Activated T-cell treated with anti-CD3 and anti-CD28 coated beads, Interleukin-2, amount 50 U/mL, for 72 hours (primary cell): Measurements from ENCODE around the gene MFNG. TPM values are rescaled to one million over a fixed set of nuclear protein-coding genes. Genes with fewer than 3 reads are reported as not detected.
"Not testable (repeated sequence)": the region's sequence is repeated elsewhere in the genome, so short reads cannot be mapped to it uniquely, and the experiment has no call there.

Experiments used
- ATAC-seq, 2 donors: fragments of 150-1000 bp; cut with Tn5 transposase; replicated peaks in 1 of 2; 2 replicates each; pipeline ENCODE4 v1.10.0; 2021; ENCODE audit warnings: moderate library complexity in 2 of 2, mild to moderate bottlenecking in 1 of 2
- DNase-seq, 2 donors: peaks; one replicate each; pipeline ENCODE4 v3.0.0; 2021 to 2022; ENCODE audit warnings: mixed read lengths in 1 of 2
- H3K27ac Mint-ChIP-seq: one replicate; pipeline ENCODE4 v1.8.0; 2022; ENCODE audit warnings: mild to moderate bottlenecking, moderate library complexity, mixed read lengths
- H3K27me3 Mint-ChIP-seq: one replicate; pipeline ENCODE4 v1.8.0; 2022; ENCODE audit warnings: low read depth, mixed read lengths
- H3K36me3 Mint-ChIP-seq, 2 donors: one replicate each; pipeline ENCODE4 v1.8.0; 2022; ENCODE audit warnings: mixed read lengths in 2 of 2, mild to moderate bottlenecking in 1 of 2; ENCODE audit not compliant: insufficient read depth in 2 of 2
- H3K4me1 Mint-ChIP-seq: one replicate; pipeline ENCODE4 v1.8.0; 2022; ENCODE audit warnings: low read depth, mixed read lengths
- H3K4me3 Mint-ChIP-seq, 2 donors: one replicate each; pipeline ENCODE4 v1.8.0; 2022; ENCODE audit warnings: mild to moderate bottlenecking in 2 of 2, mixed read lengths in 2 of 2, moderate library complexity in 2 of 2
- H3K9me3 Mint-ChIP-seq, 2 donors: one replicate each; pipeline ENCODE4 v1.8.0; 2022; ENCODE audit warnings: mixed read lengths in 2 of 2
- total RNA-seq, 2 donors: library from RNA; stranded (reverse); gene quantifications; one replicate each; pipeline ENCODE4 v1.2.3, GENCODE V29; 2022

Gene MFNG, protein sequence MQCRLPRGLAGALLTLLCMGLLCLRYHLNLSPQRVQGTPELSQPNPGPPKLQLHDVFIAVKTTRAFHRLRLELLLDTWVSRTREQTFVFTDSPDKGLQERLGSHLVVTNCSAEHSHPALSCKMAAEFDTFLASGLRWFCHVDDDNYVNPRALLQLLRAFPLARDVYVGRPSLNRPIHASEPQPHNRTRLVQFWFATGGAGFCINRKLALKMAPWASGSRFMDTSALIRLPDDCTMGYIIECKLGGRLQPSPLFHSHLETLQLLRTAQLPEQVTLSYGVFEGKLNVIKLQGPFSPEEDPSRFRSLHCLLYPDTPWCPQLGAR
- total RNA-seq: 100 to 1,000 TPM in 1 of 2 donors, 10 to 100 TPM in 1; 94.0 to 116 TPM

DNA sequence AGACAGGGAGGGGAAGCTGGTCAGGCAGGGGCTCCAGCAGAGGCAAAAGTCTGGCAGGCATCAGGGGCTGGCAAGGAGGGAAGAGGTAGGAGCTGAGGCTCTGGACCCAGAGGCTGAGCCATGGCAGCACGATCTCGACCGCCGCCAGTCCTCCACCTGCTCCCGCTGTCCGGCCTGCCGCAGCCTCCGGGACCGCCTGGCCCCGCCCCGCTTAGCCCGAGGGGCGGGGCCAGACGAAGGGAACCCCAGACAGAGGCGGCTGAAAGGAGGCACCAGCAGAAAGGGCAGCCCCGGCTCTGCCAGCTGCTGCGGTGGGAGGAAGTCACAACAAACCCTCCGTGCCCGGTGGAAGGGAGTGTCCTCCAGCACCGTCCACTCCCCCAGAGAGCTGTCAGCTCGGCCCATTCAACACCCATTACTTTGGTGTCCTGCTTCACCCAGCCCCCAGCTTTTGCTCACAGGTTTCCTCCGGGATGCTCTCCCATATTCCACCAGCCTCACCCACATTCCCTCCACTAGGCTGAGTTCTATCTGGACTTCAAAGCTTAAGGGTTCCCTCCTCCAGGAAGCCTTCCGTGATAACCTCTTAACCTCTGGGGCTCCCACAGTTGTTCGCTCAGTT lies at the start of gene MFNG:
Gene MFNG (minus strand): TSS at position 161 of the 622 bp plus-strand sequence. CDS start 207 bp downstream, outside the sequence.
- Mint-ChIP-seq H3K27ac (peak within 1 kb of the TSS; percentile 90), H3K4me3 (peak within 1 kb of the TSS; percentile 90 to 93), H3K27me3 (no peaks in the 10 kb centered on the region), H3K36me3 (peaks cover 3 to 5% of the 10 kb centered on the region in 2 donors), H3K4me1 (peaks cover 68% of the 10 kb centered on the region), H3K9me3 (no peaks in the 10 kb centered on the region)
- peak; percentile 82 to 86 for DNase-seq
- ATAC-seq: peak; percentile 74

DNA sequence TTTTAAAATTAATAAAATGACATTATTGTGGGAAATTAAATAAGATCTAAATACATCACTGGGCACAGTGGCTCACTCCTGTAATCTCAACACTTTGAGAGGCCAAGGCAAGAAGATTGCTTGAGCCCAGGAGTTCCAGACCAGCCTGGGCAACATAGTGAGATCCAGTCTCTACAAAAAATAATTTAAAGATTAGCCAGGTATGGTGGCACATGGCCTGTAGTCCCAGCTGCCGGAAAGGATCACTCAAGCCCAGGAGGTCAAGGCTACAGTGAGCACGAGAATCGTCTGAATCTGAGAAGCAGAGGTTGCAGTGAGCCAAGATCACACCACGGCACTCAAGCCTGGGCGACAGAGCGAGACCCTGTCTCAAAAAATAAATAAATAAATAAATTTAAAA lies 49.0 kb upstream of the MFNG start:
- peaks cover 43% of the 10 kb centered on the region for H3K4me1 Mint-ChIP-seq
- no peak overlapping the region for H3K27ac Mint-ChIP-seq
- H3K4me3 Mint-ChIP-seq: no peak overlapping the region
- peaks cover 32% of the 10 kb centered on the region for H3K27me3 Mint-ChIP-seq
- ATAC-seq (no peak), DNase-seq (no peak)
- H3K9me3 Mint-ChIP-seq: no peaks in the 10 kb centered on the region
- no peaks in the 10 kb centered on the region for H3K36me3 Mint-ChIP-seq

DNA sequence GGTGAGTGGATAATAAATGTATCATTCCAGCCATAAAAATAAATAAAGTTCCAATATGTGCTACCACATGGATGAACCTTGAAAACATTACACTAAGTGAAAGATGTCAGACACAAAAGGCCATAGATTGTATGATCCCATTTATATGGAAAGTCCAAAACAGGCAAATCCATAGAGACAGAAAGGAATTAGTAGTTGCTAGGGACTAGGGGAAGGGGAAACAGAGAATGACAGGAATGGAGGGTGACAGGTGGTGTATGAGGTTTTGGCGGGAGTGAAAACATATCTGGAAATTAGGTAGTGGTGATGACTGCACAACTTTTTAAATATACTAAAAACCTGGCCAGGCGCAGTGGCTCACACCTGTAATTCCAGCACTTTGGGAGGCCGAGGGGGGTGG lies 48.3 kb upstream of the MFNG start:
- H3K36me3 Mint-ChIP-seq: no peaks in the 10 kb centered on the region
- peak overlapping the region in 1 of 2 donors; percentile 0 for H3K4me3 Mint-ChIP-seq
- no peak overlapping the region for H3K27ac Mint-ChIP-seq
- H3K27me3 Mint-ChIP-seq: peaks cover 24% of the 10 kb centered on the region
- ATAC-seq (no peak), DNase-seq (no peak)
- no peaks in the 10 kb centered on the region for H3K9me3 Mint-ChIP-seq
- peaks cover 47% of the 10 kb centered on the region for H3K4me1 Mint-ChIP-seq

DNA sequence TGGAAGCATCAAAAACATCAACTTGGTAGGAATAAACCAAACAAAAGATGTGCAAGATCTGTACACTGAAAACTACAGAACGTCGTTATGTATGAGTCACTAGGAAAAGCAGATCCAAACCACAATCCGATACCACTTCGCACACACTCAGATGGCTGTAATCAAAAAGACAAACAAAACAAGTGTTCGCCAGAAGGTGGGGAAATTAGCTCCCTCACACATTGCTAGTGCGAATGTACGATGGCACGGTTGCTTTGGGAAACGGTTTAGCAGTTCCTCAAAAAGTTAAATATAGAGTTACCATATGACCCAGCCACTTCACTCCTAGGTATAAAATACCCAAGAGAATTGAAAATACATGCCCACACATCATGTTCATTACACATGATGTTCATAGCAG lies 47.8 kb upstream of the MFNG start:
- no peak overlapping the region for H3K27ac Mint-ChIP-seq
- H3K4me3 Mint-ChIP-seq: peak overlapping the region; percentile 0 to 32
- peaks cover 43% of the 10 kb centered on the region for H3K4me1 Mint-ChIP-seq
- ATAC-seq: peak in 1 of 2 donors; percentile 64
- H3K36me3 Mint-ChIP-seq: no peaks in the 10 kb centered on the region
- peak in 1 of 2 donors; percentile 38 for DNase-seq
- peaks cover 20% of the 10 kb centered on the region for H3K27me3 Mint-ChIP-seq
- H3K9me3 Mint-ChIP-seq: no peaks in the 10 kb centered on the region

DNA sequence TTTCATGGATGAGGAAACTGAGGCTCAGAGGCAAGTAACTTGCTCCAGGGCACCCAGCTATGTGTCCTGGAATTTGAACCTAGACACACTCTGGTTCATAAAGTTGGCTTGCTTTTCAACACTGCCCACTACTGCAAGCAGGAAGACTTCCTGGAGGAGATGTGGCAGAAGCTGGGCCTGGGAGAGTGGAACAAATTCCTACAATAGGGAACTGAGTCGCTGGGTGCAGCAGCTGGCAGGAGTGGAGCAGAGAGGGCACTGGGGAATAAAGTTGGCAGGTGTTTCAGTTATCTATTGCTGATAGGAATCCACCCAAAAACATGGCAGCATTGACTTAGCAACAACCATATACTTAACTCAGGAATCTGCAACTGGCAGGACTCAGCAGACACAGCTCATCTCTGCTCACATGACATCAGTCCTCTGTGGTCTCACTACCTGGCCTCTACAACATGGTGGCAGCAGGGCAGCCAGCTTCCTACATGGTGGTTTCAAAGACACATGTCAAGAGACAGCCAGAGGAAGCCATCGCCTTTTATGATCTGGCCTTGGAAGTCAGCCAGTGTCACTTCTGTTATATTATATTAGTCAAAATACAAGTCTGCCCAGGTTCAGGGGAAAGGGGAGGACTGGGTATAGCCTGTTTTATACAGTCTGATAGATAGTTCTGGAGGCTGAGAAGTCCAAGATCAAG lies 43.6 kb upstream of the MFNG start:
- Mint-ChIP-seq H3K9me3 (no peaks in the 10 kb centered on the region), H3K27me3 (peaks cover 15% of the 10 kb centered on the region), H3K4me1 (peaks cover 36% of the 10 kb centered on the region), H3K4me3 (no peak overlapping the region), H3K36me3 (no peaks in the 10 kb centered on the region), H3K27ac (no peak overlapping the region)
- peak; percentile 64 to 89 for ATAC-seq
- peak; percentile 20 to 24 for DNase-seq

DNA sequence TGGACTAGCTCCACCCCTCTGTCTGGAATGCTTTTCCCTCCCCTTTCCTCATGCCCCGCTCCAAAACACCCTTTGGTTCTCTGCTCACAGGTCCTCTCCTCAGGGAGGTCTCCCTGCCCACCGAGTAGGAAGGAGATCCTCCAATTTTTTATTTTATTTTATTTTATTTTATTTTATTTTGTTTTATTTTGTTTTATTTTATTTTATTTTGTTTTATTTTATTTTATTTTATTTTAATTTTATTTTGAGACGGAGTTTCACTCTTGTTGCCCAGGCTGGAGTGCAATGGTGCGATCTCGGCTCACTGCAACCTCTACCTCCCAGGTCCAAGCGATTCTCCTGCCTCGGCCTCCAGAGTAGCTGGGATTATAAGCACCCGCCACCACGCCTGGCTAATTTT lies 41.8 kb upstream of the MFNG start:
- H3K36me3 Mint-ChIP-seq, H3K4me3 Mint-ChIP-seq, DNase-seq, H3K27ac Mint-ChIP-seq, H3K9me3 Mint-ChIP-seq, ATAC-seq: not testable (repeated sequence)
- Mint-ChIP-seq H3K27me3 (peaks cover 17% of the 10 kb centered on the region), H3K4me1 (peaks cover 18% of the 10 kb centered on the region)

DNA sequence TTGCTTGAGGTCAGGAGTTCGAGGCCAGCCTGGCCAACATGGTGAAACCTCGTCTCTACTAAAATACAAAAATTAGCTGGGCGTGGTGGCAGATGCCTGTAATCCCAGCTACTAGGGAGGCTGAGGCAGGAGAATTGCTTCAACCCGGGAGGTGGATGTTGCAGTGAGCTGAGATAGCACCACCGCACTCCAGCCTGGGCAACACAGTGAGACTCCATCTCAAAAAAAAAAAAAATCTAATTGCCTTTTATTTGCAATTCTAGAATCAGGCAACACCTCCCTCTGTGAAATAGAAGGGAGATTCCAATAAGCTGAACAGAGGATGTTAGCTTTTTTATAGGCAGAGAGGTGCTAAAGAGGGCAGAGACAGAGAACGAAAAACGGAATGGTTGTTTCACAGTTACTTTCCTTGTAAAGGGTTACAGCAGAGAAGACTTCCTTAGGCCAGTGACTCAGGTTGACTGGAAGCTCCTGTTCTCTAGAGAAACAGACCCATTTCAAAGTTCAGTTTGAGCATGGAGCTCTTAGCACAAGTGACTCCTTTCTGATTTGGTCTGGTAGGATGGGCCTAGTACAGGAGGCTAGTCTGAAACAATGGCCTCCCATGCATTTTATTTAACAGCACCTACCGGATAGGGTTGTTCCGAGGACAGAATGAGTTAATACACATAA lies 41.0 kb upstream of the MFNG start:
- H3K27me3 Mint-ChIP-seq: peaks cover 24% of the 10 kb centered on the region
- not testable (repeated sequence) for DNase-seq, H3K36me3 Mint-ChIP-seq, H3K4me3 Mint-ChIP-seq, H3K27ac Mint-ChIP-seq, H3K9me3 Mint-ChIP-seq, ATAC-seq
- peaks cover 16% of the 10 kb centered on the region for H3K4me1 Mint-ChIP-seq

DNA sequence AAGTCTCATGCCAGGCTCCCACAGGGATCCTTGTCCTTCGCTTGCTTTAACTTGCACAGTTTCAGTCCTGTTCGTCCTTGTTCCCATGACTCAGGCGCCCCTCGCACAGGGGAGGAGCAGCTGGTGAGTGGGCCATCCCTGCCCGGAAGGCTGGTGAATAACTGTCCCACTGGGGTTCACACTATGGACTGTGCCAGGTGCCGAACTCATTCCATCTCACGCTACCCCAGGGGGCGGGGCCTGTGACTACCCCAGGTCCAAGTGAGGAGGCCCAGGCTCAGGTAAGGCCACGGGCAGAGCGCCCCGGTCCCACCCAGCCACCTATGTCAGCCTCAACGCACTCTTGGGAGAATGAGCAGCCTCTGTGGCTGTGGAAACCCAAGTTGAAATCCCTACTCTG lies 40.2 kb upstream of the MFNG start:
- Mint-ChIP-seq H3K9me3 (no peaks in the 10 kb centered on the region), H3K27me3 (peaks cover 29% of the 10 kb centered on the region), H3K4me1 (peaks cover 16% of the 10 kb centered on the region), H3K36me3 (no peaks in the 10 kb centered on the region), H3K27ac (no peak overlapping the region), H3K4me3 (no peak overlapping the region)
- DNase-seq: no peak
- no peak for ATAC-seq

DNA sequence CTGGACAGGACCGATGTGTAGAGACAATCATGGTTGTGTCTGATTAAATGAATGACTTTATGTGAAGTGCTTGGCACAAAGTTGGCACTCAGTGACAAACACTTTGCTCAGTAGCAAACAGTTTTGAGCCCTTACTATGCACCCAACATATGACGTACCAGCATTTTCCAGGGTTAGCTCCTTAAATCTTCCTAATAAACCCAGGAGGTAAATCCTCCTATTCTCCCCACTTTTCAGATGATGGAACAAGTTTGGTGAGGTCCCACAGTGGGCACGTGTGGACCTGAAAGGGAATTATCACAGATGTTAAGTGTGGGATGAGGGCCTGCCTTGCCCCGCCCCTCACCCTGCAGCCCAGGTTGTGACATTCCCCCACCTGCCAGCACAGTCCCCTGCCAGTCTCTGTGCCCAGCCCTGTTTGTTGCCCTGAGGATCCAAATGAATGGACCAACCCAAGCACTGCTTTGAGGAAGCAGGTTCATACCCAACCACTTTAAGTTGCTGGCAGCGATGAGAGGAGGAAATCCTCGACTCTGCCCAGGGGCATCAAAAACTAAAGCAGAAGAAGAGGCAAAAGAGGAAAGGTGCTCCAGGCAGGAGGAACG lies 39.7 kb upstream of the MFNG start:
- peaks cover 30% of the 10 kb centered on the region for H3K27me3 Mint-ChIP-seq

DNA sequence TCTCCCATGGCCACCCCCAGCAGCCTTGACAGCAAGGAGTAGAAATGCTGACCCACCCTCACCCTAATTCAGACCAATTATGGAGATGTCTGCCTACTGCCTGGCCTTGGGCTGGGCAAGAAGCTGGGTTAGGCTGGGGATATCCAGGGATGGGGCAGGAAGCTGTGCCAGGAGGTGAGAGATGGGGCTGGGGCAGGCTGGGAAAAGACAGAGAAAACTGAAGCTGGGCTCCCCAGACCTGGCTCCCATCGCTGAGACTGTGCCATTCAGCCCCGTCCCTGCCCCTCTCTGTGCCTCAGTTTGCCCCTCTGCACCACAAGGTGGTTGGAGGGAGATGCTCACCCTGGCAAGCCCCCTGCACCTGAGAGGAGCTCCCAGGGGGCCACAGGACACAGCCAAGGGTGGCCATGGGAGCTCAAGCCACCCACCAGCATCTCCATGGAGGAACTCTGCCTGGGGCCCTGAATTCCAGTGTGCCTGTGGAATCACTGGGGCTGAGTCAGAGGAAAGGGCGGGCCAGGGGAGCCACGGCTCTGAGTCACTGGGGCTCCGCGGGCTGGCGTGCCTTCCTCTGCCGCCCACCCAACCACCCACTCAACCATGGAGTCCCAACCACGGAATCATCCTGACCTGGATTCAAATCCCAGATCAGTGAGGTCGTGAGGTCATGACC lies 39.0 kb upstream of the MFNG start:
- no peaks in the 10 kb centered on the region for H3K9me3 Mint-ChIP-seq
- no peak overlapping the region for H3K27ac Mint-ChIP-seq
- no peaks in the 10 kb centered on the region for H3K36me3 Mint-ChIP-seq
- ATAC-seq (peak in 1 of 2 donors; percentile 52), DNase-seq (peak; percentile 14 to 29)
- H3K4me3 Mint-ChIP-seq: no peak overlapping the region
- peaks cover 35% of the 10 kb centered on the region for H3K27me3 Mint-ChIP-seq
- H3K4me1 Mint-ChIP-seq: peaks cover 16% of the 10 kb centered on the region

More for the DNA sequence above, 39.7 kb upstream of the MFNG start:
- no peak overlapping the region for H3K27ac Mint-ChIP-seq
- H3K36me3 Mint-ChIP-seq: no peaks in the 10 kb centered on the region
- no peaks in the 10 kb centered on the region for H3K9me3 Mint-ChIP-seq
- ATAC-seq (no peak), DNase-seq (no peak)
- peaks cover 16% of the 10 kb centered on the region for H3K4me1 Mint-ChIP-seq
- H3K4me3 Mint-ChIP-seq: no peak overlapping the region

DNA sequence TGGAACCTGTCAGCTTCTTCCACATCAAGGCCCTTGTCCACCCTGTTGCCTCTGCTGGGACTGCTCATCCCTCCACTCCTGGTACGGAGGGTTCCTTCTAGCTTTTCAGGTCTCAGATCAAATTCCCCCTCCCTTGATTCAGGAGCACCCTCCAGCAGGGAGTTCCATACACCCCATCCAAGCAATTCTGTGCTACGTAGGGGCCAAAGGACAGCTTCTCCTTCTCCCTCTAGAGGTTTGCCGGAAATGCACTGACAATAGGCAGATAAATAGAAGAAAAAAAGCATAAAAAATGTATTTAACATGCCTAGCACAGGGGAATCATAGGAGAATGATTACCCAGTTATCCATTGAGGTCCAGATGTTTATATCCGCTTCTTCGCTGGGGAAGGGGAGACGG lies 36.3 kb upstream of the MFNG start:
- Mint-ChIP-seq H3K27ac (no peak overlapping the region), H3K4me3 (no peak overlapping the region), H3K27me3 (peaks cover 50% of the 10 kb centered on the region), H3K9me3 (no peaks in the 10 kb centered on the region), H3K36me3 (peaks cover 0 to 2% of the 10 kb centered on the region in 2 donors), H3K4me1 (peaks cover 7% of the 10 kb centered on the region)
- ATAC-seq: no peak
- DNase-seq: no peak

DNA sequence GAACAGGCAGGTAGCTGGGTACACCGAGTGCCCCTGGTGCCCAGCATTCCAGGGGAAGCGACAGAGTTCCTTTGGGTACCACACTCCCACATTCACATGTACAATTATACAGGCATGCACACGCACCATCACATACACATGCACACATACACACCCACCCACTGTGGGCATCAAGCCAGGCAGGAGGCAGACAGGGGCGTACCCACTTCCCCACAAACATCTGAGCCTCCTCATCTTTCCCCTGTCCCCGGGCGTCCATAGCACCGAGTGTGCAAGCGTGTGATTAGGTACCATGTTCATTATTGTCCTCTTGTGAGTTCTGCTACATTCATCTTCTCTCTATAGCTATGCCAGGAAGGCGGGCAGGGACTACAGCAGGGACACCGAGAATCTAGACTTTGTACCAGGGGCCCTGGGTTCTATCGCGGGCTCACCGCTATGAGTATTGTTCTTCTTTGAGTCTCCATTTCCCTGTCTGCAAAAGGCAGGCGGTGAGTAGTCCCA lies 35.1 kb upstream of the MFNG start:
- peaks cover 50% of the 10 kb centered on the region for H3K27me3 Mint-ChIP-seq
- no peak for ATAC-seq
- no peak overlapping the region for H3K27ac Mint-ChIP-seq

More for the DNA sequence above, 35.1 kb upstream of the MFNG start:
- H3K36me3 Mint-ChIP-seq: peaks cover 0 to 2% of the 10 kb centered on the region in 2 donors
- DNase-seq: no peak
- H3K9me3 Mint-ChIP-seq: no peaks in the 10 kb centered on the region
- peaks cover 7% of the 10 kb centered on the region for H3K4me1 Mint-ChIP-seq
- H3K4me3 Mint-ChIP-seq: no peak overlapping the region
